Measurements from ENCODE around the gene HECTD3. TPM values are rescaled to one million over a fixed set of nuclear protein-coding genes. Genes with fewer than 3 reads are reported as not detected.

HECTD3 gene
- total RNA-seq, 1 experiment from 2014 or later: 25.5 TPM

GRCh38 chr1:45001011-45001481 is 10.1 kb downstream of the HECTD3 start:
- H3K27ac ChIP-seq (ENCODE audit: low read depth, low read length): no peak overlapping the region
- ChIA-PET CTCF (no interaction called here), RAD21 (ENCODE audit: low non-redundant PET in 1 of 2, low total read pairs in 2 of 2, uncharacterized antibody in 2 of 2, unreplicated experiment in 2 of 2) (no interaction called here), POLR2A (no interaction called here)
- H4K20me1 ChIP-seq (ENCODE audit: insufficient read depth): no peaks in the 10 kb centered on the region
- no peak overlapping the region for H3K4me3 ChIP-seq (replicated peaks in 1 of 2; ENCODE audit: low read depth in 1 of 2, low read length in 2 of 2)
- DNase-seq (ENCODE audit: low read depth, low spot score) (no peak), ATAC-seq (peak; percentile 44)
- intact Hi-C loops (cut with micrococcal nuclease): no loop called here
- no peaks in the 10 kb centered on the region for H3K9me3 ChIP-seq (ENCODE audit: control insufficient read depth in 1 of 2, insufficient read depth in 1 of 2, low read depth in 1 of 2, low read length in 2 of 2)
- no peak for TF ChIP-seq SP1 (IDR thresholded peaks at IDR 0.05; ENCODE audit: low read depth)
- no TSS peak for BruUV-seq (replicated peaks)
- H3K4me2 ChIP-seq (ENCODE audit: low read length): no peak overlapping the region
- no peaks in the 10 kb centered on the region for H3K4me1 ChIP-seq (ENCODE audit: control insufficient read depth in 1 of 2, insufficient read depth in 2 of 2, low read length in 2 of 2)
- H3K9me2 ChIP-seq (ENCODE audit: insufficient read depth): no peaks in the 10 kb centered on the region
- no peaks in the 10 kb centered on the region for H3K79me2 ChIP-seq (ENCODE audit: insufficient read depth, low read length)
- peaks cover 2 to 6% of the 10 kb centered on the region in 2 experiments; a peak in 3 of 4 replicates for H3K36me3 ChIP-seq (ENCODE audit: control insufficient read depth in 1 of 2, insufficient read depth in 2 of 2, low read length in 2 of 2)
- H3K9ac ChIP-seq (ENCODE audit: low read length): no peak overlapping the region
- H3K27me3 ChIP-seq (ENCODE audit: insufficient read depth, low read length): no peaks in the 10 kb centered on the region
- H2AFZ ChIP-seq (ENCODE audit: low read depth, low read length, poor library complexity, severe bottlenecking): no peak overlapping the region

GRCh38 chr1:44999232-44999631 is 11.9 kb downstream of the HECTD3 start:
- DNase-seq (ENCODE audit: low read depth, low spot score) (no peak), ATAC-seq (no peak)
- H3K9ac ChIP-seq (ENCODE audit: low read length): no peak overlapping the region
- TF ChIP-seq ZFX (IDR thresholded peaks at IDR 0.05) (no peak), RAD21 (IDR thresholded peaks at IDR 0.05; ENCODE audit: low read depth) (no peak), SIN3A (IDR thresholded peaks at IDR 0.05; ENCODE audit: low read depth) (no peak), SP1 (IDR thresholded peaks at IDR 0.05; ENCODE audit: low read depth) (no peak), SRF (IDR thresholded peaks at IDR 0.05; ENCODE audit: low read depth) (no peak)
- RAD21 ChIA-PET (ENCODE audit: low non-redundant PET in 1 of 2, low total read pairs in 2 of 2, uncharacterized antibody in 2 of 2, unreplicated experiment in 2 of 2): no interaction called here
- BruUV-seq (replicated peaks): no TSS peak
- no peaks in the 10 kb centered on the region for H3K4me1 ChIP-seq (ENCODE audit: control insufficient read depth in 1 of 2, insufficient read depth in 2 of 2, low read length in 2 of 2)
- no peak overlapping the region for H3K4me3 ChIP-seq (replicated peaks in 1 of 2; ENCODE audit: low read depth in 1 of 2, low read length in 2 of 2)
- H3K9me2 ChIP-seq (ENCODE audit: insufficient read depth): no peaks in the 10 kb centered on the region
- intact Hi-C loops (cut with micrococcal nuclease): no loop called here
- no peaks in the 10 kb centered on the region for H4K20me1 ChIP-seq (ENCODE audit: insufficient read depth)
- peaks cover 0 to 6% of the 10 kb centered on the region in 2 experiments; a peak in 1 of 4 replicates for H3K36me3 ChIP-seq (ENCODE audit: control insufficient read depth in 1 of 2, insufficient read depth in 2 of 2, low read length in 2 of 2)
- no peak overlapping the region for H3K4me2 ChIP-seq (ENCODE audit: low read length)
- no peaks in the 10 kb centered on the region for H3K27me3 ChIP-seq (ENCODE audit: insufficient read depth, low read length)
- CTCF ChIA-PET: no interaction called here
- no peak overlapping the region for H2AFZ ChIP-seq (ENCODE audit: low read depth, low read length, poor library complexity, severe bottlenecking)
- H3K27ac ChIP-seq (ENCODE audit: low read depth, low read length): no peak overlapping the region
- POLR2A ChIA-PET: no interaction called here
- H3K9me3 ChIP-seq (ENCODE audit: control insufficient read depth in 1 of 2, insufficient read depth in 1 of 2, low read depth in 1 of 2, low read length in 2 of 2): no peaks in the 10 kb centered on the region
- H3K79me2 ChIP-seq (ENCODE audit: insufficient read depth, low read length): no peaks in the 10 kb centered on the region

Measured in HCT116 (cell line).